Testis (tissue), 2 donors: ENCODE results near the gene COL26A1.

Experiments
- CTCF ChIP-seq, 3 experiments: fragments of 450-650 bp in 2 of 3; fragments of 200-600 bp in 1 of 3; sonication (generic) in 1 of 3; IDR thresholded peaks; one replicate each; pipeline ENCODE4 v1.5.1; 2016 to 2019; ENCODE audit warnings: antibody characterized with exemption in 3 of 3, mild to moderate bottlenecking in 2 of 3, moderate library complexity in 1 of 3
- POLR2A ChIP-seq: fragments of 450-650 bp; IDR thresholded peaks from one replicate; pipeline ENCODE4 v1.6.1; 2017; ENCODE audit warnings: antibody characterized with exemption, mild to moderate bottlenecking, moderate library complexity

DNA sequence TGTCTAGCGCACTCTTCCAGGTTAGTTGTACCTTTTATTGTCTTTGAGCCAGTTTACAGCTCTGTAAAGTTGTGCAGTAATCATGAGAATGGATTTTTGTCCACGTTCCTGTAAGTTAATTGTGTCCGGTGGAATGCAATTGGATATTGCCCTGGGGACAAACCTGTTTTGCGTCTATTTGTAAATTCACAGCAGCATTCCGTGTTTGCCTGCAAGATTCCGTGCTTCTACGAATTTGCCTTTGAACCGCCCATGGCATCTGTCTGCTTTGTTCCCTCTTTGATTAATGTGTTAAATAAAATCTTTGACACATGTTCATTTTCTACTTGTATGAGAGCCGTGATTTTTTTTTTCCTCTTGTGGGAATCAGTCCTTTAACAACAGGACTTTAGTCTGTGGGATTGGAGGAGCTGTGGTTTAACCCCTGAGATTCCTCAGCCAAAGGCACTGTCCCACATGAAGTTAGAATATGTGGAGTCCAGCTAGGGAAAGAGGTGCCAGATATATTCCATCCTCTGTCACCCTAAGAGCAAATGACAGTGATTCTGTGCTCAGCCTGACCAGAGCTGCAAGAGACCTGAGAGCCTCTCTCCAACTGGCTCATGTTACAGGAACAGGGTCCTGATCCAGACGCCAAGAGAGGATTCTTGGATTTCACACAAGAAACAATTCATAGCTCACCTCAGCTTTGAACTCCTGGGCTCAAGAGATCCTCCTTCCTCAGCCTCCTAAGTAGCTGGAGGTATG lies 126.3 kb downstream of the COL26A1 start:
- TF ChIP-seq CTCF (IDR thresholded peaks at IDR 0.05): no peak
- no peak for TF ChIP-seq POLR2A
